ENCODE measurements around the gene ERCC2. TPM values are rescaled to one million over a fixed set of nuclear protein-coding genes. Genes with fewer than 3 reads are reported as not detected.

The ERCC2 gene
- total RNA-seq, 1 donor from 2014 or later, result 31.0 TPM

GRCh38 chr19:45403272-45403671 lies 32.9 kb upstream of the ERCC2 start:
- Histone ChIP-seq H3F3A (ENCODE audit: low read depth) (peaks cover 10% of the 10 kb centered on the region), H3K36me3 (no peaks in the 10 kb centered on the region), H4K20me1 (ENCODE audit: low read depth) (peaks cover 42% of the 10 kb centered on the region), H3K9ac (no peak overlapping the region), H3K4me2 (peak overlapping the region; percentile 83), H3K27ac (no peak overlapping the region), H3K4me3 (no peak overlapping the region), H3K9me3 (ENCODE audit: low read depth) (no peaks in the 10 kb centered on the region), H3K4me1 (peaks cover 26% of the 10 kb centered on the region), H2AFZ (replicated peaks) (no peak overlapping the region), H3K79me2 (ENCODE audit: low read depth) (peaks cover 8% of the 10 kb centered on the region), H3K27me3 (peaks cover 56% of the 10 kb centered on the region)
- peaks cover 37% of the 10 kb centered on the region for H3K4me1 Mint-ChIP-seq
- no peaks in the 10 kb centered on the region for H3K36me3 Mint-ChIP-seq
- DNase-seq (ENCODE audit: low spot score), result no peak
- no peak overlapping the region for H3K27ac Mint-ChIP-seq
- peaks cover 32% of the 10 kb centered on the region for H3K27me3 Mint-ChIP-seq (ENCODE audit: insufficient read depth, low read depth)
- H3K4me3 Mint-ChIP-seq, result peak overlapping the region; percentile 93
- H3K9me3 Mint-ChIP-seq, result no peaks in the 10 kb centered on the region
- no peak for TF ChIP-seq CTCF (IDR thresholded peaks at IDR 0.05)
- TF ChIP-seq EZH2phosphoT487 (IDR thresholded peaks at IDR 0.05), result no peak
- TF ChIP-seq EZH2 (IDR thresholded peaks at IDR 0.05), result no peak

GRCh38 chr19:45402298-45403061 lies 32.1 kb upstream of the ERCC2 start:
- peak; percentile 81 for DNase-seq (ENCODE audit: low spot score)
- H3K27me3 Mint-ChIP-seq (ENCODE audit: insufficient read depth, low read depth), result peaks cover 36% of the 10 kb centered on the region
- Histone ChIP-seq H3F3A (ENCODE audit: low read depth) (peaks cover 18% of the 10 kb centered on the region), H3K9ac (no peak overlapping the region), H3K79me2 (ENCODE audit: low read depth) (peaks cover 7% of the 10 kb centered on the region), H3K27me3 (peaks cover 64% of the 10 kb centered on the region), H3K27ac (no peak overlapping the region), H3K4me3 (no peak overlapping the region), H3K4me1 (peaks cover 25% of the 10 kb centered on the region), H3K36me3 (no peaks in the 10 kb centered on the region), H3K4me2 (peak overlapping the region; percentile 45), H2AFZ (replicated peaks) (no peak overlapping the region), H4K20me1 (ENCODE audit: low read depth) (peaks cover 50% of the 10 kb centered on the region), H3K9me3 (ENCODE audit: low read depth) (no peaks in the 10 kb centered on the region)
- H3K4me3 Mint-ChIP-seq, result peak overlapping the region; percentile 13
- peaks cover 40% of the 10 kb centered on the region for H3K4me1 Mint-ChIP-seq
- no peaks in the 10 kb centered on the region for H3K9me3 Mint-ChIP-seq
- H3K27ac Mint-ChIP-seq, result no peak overlapping the region
- TF ChIP-seq CTCF (IDR thresholded peaks at IDR 0.05) (peak; percentile 74), EZH2phosphoT487 (IDR thresholded peaks at IDR 0.05) (peak; percentile 8), EZH2 (IDR thresholded peaks at IDR 0.05) (peak; percentile 28)
- no peaks in the 10 kb centered on the region for H3K36me3 Mint-ChIP-seq

GRCh38 chr19:45401815-45402214 lies 31.4 kb upstream of the ERCC2 start:
- no peaks in the 10 kb centered on the region for H3K36me3 ChIP-seq
- peaks cover under 1% of the 10 kb centered on the region for H3K79me2 ChIP-seq (ENCODE audit: low read depth)
- H3F3A ChIP-seq (ENCODE audit: low read depth), result peaks cover 20% of the 10 kb centered on the region
- H3K27ac ChIP-seq, result no peak overlapping the region
- H3K4me1 Mint-ChIP-seq, result peaks cover 35% of the 10 kb centered on the region
- no peak overlapping the region for H3K9ac ChIP-seq
- H3K27me3 ChIP-seq, result peaks cover 71% of the 10 kb centered on the region
- no peak overlapping the region for H3K27ac Mint-ChIP-seq
- peaks cover 40% of the 10 kb centered on the region for H3K27me3 Mint-ChIP-seq (ENCODE audit: insufficient read depth, low read depth)
- TF ChIP-seq EZH2 (IDR thresholded peaks at IDR 0.05) (no peak), EZH2phosphoT487 (IDR thresholded peaks at IDR 0.05) (no peak)
- H3K36me3 Mint-ChIP-seq, result no peaks in the 10 kb centered on the region
- H3K4me1 ChIP-seq, result peaks cover 20% of the 10 kb centered on the region
- no peaks in the 10 kb centered on the region for H3K9me3 ChIP-seq (ENCODE audit: low read depth)
- H3K4me3 Mint-ChIP-seq, result peak overlapping the region; percentile 13
- peaks cover 56% of the 10 kb centered on the region for H4K20me1 ChIP-seq (ENCODE audit: low read depth)
- H3K4me2 ChIP-seq, result no peak overlapping the region
- no peak overlapping the region for H3K4me3 ChIP-seq
- no peaks in the 10 kb centered on the region for H3K9me3 Mint-ChIP-seq
- DNase-seq (ENCODE audit: low spot score), result no peak
- H2AFZ ChIP-seq (replicated peaks), result no peak overlapping the region

GRCh38 chr19:45400192-45400591 lies 29.8 kb upstream of the ERCC2 start:
- no peak overlapping the region for H2AFZ ChIP-seq (replicated peaks)
- no peak for TF ChIP-seq EZH2phosphoT487 (IDR thresholded peaks at IDR 0.05)
- no peak for TF ChIP-seq CTCF (IDR thresholded peaks at IDR 0.05)
- TF ChIP-seq EZH2 (IDR thresholded peaks at IDR 0.05), result no peak
- no peak overlapping the region for H3K27ac ChIP-seq
- H4K20me1 ChIP-seq (ENCODE audit: low read depth), result peaks cover 58% of the 10 kb centered on the region
- H3K27ac Mint-ChIP-seq, result no peak overlapping the region
- no peak overlapping the region for H3K4me3 Mint-ChIP-seq
- H3K9me3 ChIP-seq (ENCODE audit: low read depth), result no peaks in the 10 kb centered on the region
- no peak overlapping the region for H3K9ac ChIP-seq
- no peaks in the 10 kb centered on the region for H3K36me3 ChIP-seq
- no peaks in the 10 kb centered on the region for H3K9me3 Mint-ChIP-seq
- H3K79me2 ChIP-seq (ENCODE audit: low read depth), result no peaks in the 10 kb centered on the region
- no peak for DNase-seq (ENCODE audit: low spot score)
- H3K4me1 Mint-ChIP-seq, result peaks cover 32% of the 10 kb centered on the region
- peaks cover 25% of the 10 kb centered on the region for H3F3A ChIP-seq (ENCODE audit: low read depth)
- H3K36me3 Mint-ChIP-seq, result no peaks in the 10 kb centered on the region
- H3K4me2 ChIP-seq, result no peak overlapping the region
- peaks cover 86% of the 10 kb centered on the region for H3K27me3 ChIP-seq
- peaks cover 20% of the 10 kb centered on the region for H3K4me1 ChIP-seq
- H3K4me3 ChIP-seq, result no peak overlapping the region
- peaks cover 39% of the 10 kb centered on the region for H3K27me3 Mint-ChIP-seq (ENCODE audit: insufficient read depth, low read depth)
